Right renal cortex interstitium (tissue), 3 donors: ENCODE data around the gene CCNA1. TPM values are rescaled to one million over a fixed set of nuclear protein-coding genes. Genes with fewer than 3 reads are reported as not detected.

Experiments used
- DNase-seq, 3 donors: peaks; one replicate each; pipeline ENCODE4 v3.0.0-alpha.2; 2013; ENCODE audit warnings: low read depth in 3 of 3, low spot score in 2 of 3
- polyA plus RNA-seq, 3 donors: library from polyadenylated mRNA; unstranded; fragments of 120-200 nt; gene quantifications; one replicate each; pipeline ENCODE4 v1.2.1, GENCODE V29; 2013; ENCODE audit not compliant: insufficient read length in 3 of 3

CCNA1 gene
- polyA plus RNA-seq, 3 donors, result 0.61 to 0.79 (median 0.71) TPM

- no peak for DNase-seq
These were observed 18.2 kb downstream of the CCNA1 start for GRCh38 chr13:36450534-36450933.

DNA sequence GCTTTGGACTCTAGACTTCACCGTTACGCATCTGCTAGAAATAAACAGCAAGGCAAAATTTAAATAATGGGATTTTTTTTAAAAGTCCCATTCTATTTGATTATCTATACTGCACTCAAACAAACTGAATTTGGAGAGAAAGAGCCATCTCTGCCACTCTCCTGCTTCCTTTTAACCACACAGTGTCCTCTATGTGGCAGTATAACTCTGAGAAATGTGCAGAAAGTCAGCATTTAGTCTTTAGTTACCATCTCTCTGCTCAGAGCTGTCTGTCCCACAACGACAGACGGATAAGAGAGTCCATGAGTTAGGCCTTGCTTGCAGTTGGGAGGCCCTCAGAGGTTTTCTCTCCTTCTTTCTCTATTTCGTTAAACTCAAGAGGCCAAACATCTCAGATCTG, 21.2 kb downstream of the CCNA1 start:
- peak in 1 of 3 donors; percentile 27 for DNase-seq

DNA sequence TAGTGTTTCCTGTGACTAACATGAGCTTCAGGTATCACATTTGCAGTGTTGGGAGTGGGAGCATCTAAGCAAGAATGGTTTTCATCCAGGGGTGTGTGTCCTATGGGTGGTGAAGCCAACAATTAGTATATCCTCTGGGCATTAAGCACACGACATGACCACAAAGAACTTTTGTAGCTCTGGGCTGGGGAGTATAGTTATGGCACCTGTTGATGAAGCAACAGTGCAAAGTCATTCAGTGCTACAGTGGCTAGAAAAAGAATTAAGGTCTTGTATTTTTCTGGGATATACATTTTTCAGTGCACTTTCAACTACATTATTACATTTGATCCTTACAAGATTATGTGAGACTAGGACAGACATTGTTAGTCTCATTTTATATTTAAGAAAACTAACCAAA, 21.8 kb downstream of the CCNA1 start:
- DNase-seq, result no peak

DNA sequence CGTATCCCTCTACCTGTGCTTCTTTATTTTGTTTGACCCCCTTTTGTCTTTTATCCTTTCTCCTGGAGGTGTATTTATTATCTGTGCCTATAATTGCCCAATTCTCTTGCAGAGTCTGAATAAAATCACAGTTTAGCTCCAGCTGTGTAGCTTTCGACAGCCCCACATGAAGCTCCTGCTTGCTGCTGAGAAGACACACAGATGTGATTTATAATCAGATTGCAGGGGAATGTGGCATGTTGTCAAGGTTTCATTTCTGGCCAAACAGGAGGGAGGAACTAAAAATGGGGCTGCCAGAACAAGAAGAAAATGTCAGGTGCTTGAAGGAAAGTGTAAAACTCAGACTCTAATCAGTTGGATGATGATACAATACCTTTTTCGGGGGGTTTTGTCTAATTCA, 22.7 kb downstream of the CCNA1 start:
- no peak for DNase-seq

- no peak for DNase-seq
These were observed 24.3 kb downstream of the CCNA1 start for GRCh38 chr13:36456577-36456976.

- DNase-seq, result no peak
These were observed 29.2 kb downstream of the CCNA1 start for GRCh38 chr13:36461506-36461905.

DNA sequence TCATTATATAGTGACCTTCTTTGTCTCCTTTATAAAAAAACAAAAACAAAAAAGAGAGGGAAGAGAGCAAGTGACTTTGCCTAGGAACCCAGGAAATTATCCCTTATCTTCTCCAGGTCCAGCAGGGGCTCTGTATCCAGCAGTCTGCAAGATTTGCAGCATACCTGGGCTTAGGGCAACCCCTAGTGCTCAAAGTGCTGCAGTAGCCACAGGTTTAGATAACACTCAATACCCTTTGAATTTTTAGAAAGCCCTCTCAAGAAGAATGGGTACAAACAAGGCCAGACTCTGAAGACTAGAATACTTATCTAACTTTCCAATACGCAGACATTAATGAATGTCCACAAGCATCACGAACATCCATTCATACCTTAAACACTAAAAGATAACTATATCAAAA, 43.2 kb downstream of the CCNA1 start:
- DNase-seq, result no peak

DNA sequence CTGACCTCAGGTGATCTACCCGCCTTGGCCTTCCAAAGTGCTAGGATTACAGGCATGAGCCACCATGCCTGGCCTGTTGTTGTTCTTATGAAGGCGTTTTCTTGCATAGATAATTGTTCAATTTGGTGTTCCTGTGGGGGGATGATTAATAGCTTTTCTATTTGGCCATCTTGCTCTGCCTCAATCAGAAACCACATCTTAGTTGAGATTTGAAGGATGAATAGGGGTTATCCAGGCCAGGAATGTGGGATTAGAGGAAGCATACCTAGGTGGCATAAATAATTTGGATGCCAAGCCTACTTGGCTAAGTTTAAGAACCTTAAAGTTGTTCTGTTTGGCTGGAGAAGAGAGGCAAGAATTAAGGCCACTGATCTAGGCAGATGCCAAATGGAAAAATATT, 44.4 kb downstream of the CCNA1 start:
- DNase-seq, result no peak

GRCh38 chr13:36480726-36481427, 48.6 kb downstream of the CCNA1 start:
- DNase-seq, result no peak

- DNase-seq, result no peak
These were observed 57.8 kb downstream of the CCNA1 start for GRCh38 chr13:36490055-36490454.

Other genes with a start within 250 kb of the CCNA1 start
- gene SOHLH2, start 217.9 kb upstream of the CCNA1 start, polyA plus RNA-seq, result 1 to 10 TPM in 2 of 3 donors, under 1 TPM in 1; 0.72 to 3.4 (median 3.0) TPM
- 1 to 10 TPM; 4.5 to 6.5 (median 5.6) TPM for gene CCDC169, start 134.7 kb upstream of the CCNA1 start, polyA plus RNA-seq
- 100 to 1,000 TPM in 1 of 3 donors, 10 to 100 TPM in 2; 93.7 to 102 (median 99.2) TPM for gene SPART, start 86.1 kb upstream of the CCNA1 start, polyA plus RNA-seq
- gene SERTM1, start 241.5 kb downstream of the CCNA1 start, polyA plus RNA-seq, result under 1 TPM; 0.24 to 0.58 (median 0.35) TPM